ENCODE measurements around the gene ATP2C1. TPM values are rescaled to one million over a fixed set of nuclear protein-coding genes. Genes with fewer than 3 reads are reported as not detected.

ATP2C1 gene
- total and polyA plus RNA-seq, 2 of the 13 experiments (the other 11 are each of a cell fraction or from before 2014, with no cell fraction given): 32.4 to 37.6 TPM

- no peak for TF ChIP-seq PREB (CRISPR knock-in tag; IDR thresholded peaks at IDR 0.05)
- no peak for TF ChIP-seq ZNF740 (CRISPR knock-in tag; IDR thresholded peaks at IDR 0.05)
- no peak for TF ChIP-seq ZNF460 (CRISPR knock-in tag; IDR thresholded peaks at IDR 0.05; ENCODE audit: borderline replicate concordance)
- no peak; the same call in 1 of the 2 replicates for TF ChIP-seq RERE (CRISPR knock-in tag; IDR thresholded peaks at IDR 0.05; ENCODE audit: low read depth)
- TF ChIP-seq PATZ1 (CRISPR knock-in tag; IDR thresholded peaks at IDR 0.05): no peak
- TF ChIP-seq SOX5 (CRISPR knock-in tag; IDR thresholded peaks at IDR 0.05; ENCODE audit: borderline replicate concordance): peak; percentile 10; the same call in 1 of the 2 replicates
- peak; percentile 93 for TF ChIP-seq GABPB1 (CRISPR knock-in tag; IDR thresholded peaks at IDR 0.05)
- no peak for TF ChIP-seq PAX8 (CRISPR knock-in tag; IDR thresholded peaks at IDR 0.05; ENCODE audit: borderline replicate concordance)
- TF ChIP-seq THYN1 (CRISPR knock-in tag; IDR thresholded peaks at IDR 0.05; ENCODE audit: borderline replicate concordance, low read depth): no peak
- peak; percentile 49; the same call in 1 of the 2 replicates for TF ChIP-seq ZNF816 (CRISPR knock-in tag; IDR thresholded peaks at IDR 0.05; ENCODE audit: borderline replicate concordance)
- peak; percentile 66; the same call in 1 of the 2 replicates for TF ChIP-seq ZNF790 (CRISPR knock-in tag; IDR thresholded peaks at IDR 0.05; ENCODE audit: borderline replicate concordance)
- peak; percentile 76; the same call in 1 of the 2 replicates for TF ChIP-seq ELF3 (CRISPR knock-in tag; IDR thresholded peaks at IDR 0.05)
- TF ChIP-seq ARID5B (CRISPR knock-in tag; IDR thresholded peaks at IDR 0.05): peak; percentile 42; the same call in 1 of the 2 replicates
- no peak for TF ChIP-seq KLF16 (CRISPR knock-in tag; IDR thresholded peaks at IDR 0.05)
- TF ChIP-seq ZMYM3 (CRISPR knock-in tag; IDR thresholded peaks at IDR 0.05): no peak
These were observed at the start of gene ATP2C1 (continued) for GRCh38 chr3:130893376-130894129.

All from HepG2 (cell line).